ENCODE data around the gene HOXA1. TPM values are rescaled to one million over a fixed set of nuclear protein-coding genes. Genes with fewer than 3 reads are reported as not detected.

Gene HOXA1
- polyA plus RNA-seq, 2 donors = 1.5 to 2.1 TPM

DNA sequence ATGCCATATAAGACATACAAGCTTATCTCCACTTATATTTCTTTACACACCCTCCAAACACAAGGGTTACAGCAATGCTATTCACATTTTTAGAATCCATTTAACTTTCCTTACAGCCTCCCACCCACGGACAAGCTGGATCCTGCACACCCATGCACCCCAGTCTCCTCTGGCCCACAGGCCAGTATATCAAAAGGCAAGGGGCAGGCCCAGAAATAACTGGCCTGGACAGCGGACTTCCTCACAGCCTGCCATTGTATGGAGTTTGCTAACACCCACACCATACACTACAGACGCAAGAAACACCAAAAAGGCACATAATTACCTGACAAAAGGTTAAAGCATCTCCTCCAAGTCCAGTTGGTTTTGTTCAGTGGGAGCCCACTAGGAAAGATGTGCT is 22.8 kb upstream of the HOXA1 start:
- H3K4me1 ChIP-seq (ENCODE audit: control insufficient read depth in 2 of 2, insufficient read depth in 2 of 2, low read length in 1 of 2) = peaks cover 0 to 2% of the 10 kb centered on the region in 2 donors
- H3K27me3 ChIP-seq (ENCODE audit: control insufficient read depth in 1 of 2, insufficient read depth in 2 of 2, low read length in 2 of 2) = no peaks in the 10 kb centered on the region
- no peaks in the 10 kb centered on the region for H3K9me3 ChIP-seq (ENCODE audit: control insufficient read depth in 2 of 2, insufficient read depth in 1 of 2, low read depth in 1 of 2, low read length in 1 of 2)

DNA sequence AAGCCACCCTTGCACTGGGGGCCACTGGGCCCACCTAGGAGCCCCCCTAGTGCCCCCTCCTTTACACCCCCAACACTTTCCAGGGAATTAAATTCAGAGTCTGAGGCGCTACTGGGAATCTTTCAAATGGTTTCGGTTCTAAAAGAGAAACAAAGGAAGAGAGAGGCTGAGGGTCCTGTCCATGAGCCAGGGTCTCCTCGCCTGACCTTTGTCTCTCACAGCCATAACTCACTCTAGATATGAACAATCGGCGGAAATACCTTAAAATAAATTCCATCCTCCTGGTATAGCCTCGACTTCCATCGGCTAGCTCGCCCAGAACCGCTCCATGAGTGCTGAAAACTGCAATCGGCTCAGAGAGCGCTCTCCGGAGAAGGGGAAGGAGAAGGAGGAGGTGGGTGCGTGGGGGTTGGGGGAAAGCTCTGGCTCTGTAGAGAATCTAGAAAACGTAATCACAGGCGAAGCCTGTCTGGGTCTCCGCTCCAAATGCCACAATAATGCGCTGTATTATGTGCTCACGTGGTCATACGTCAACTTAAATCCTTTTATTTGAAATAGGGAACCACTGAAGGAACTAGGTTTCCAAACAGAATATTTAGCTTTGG is 22.2 kb upstream of the HOXA1 start:
- no peaks in the 10 kb centered on the region for H3K9me3 ChIP-seq (ENCODE audit: control insufficient read depth in 2 of 2, insufficient read depth in 1 of 2, low read depth in 1 of 2, low read length in 1 of 2)
- H3K36me3 ChIP-seq (ENCODE audit: control insufficient read depth in 2 of 2, insufficient read depth in 2 of 2, low read length in 1 of 2) = no peaks in the 10 kb centered on the region
- peak overlapping the region; percentile 42 to 77 for H3K4me3 ChIP-seq (ENCODE audit: low read depth in 1 of 2, low read length in 2 of 2)
- H3K27me3 ChIP-seq (ENCODE audit: control insufficient read depth in 1 of 2, insufficient read depth in 2 of 2, low read length in 2 of 2) = no peaks in the 10 kb centered on the region
- peaks cover 0 to 2% of the 10 kb centered on the region in 2 donors for H3K4me1 ChIP-seq (ENCODE audit: control insufficient read depth in 2 of 2, insufficient read depth in 2 of 2, low read length in 1 of 2)
- H3K27ac ChIP-seq (ENCODE audit: low read depth in 2 of 2, low read length in 1 of 2) = peak overlapping the region; percentile 85 to 91
- 20 to 34% methylated on average over 19 of the region's 19 CpGs for WGBS, 2 donors

More for the DNA sequence above, 22.8 kb upstream of the HOXA1 start:
- H3K4me3 ChIP-seq (ENCODE audit: low read depth in 1 of 2, low read length in 2 of 2) = peak overlapping the region in 1 of 2 donors; percentile 77
- peak overlapping the region; percentile 85 to 91 for H3K27ac ChIP-seq (ENCODE audit: low read depth in 2 of 2, low read length in 1 of 2)
- WGBS, 2 donors = 23 to 32% methylated on average over 3 of the region's 3 CpGs
- H3K36me3 ChIP-seq (ENCODE audit: control insufficient read depth in 2 of 2, insufficient read depth in 2 of 2, low read length in 1 of 2) = no peaks in the 10 kb centered on the region

DNA sequence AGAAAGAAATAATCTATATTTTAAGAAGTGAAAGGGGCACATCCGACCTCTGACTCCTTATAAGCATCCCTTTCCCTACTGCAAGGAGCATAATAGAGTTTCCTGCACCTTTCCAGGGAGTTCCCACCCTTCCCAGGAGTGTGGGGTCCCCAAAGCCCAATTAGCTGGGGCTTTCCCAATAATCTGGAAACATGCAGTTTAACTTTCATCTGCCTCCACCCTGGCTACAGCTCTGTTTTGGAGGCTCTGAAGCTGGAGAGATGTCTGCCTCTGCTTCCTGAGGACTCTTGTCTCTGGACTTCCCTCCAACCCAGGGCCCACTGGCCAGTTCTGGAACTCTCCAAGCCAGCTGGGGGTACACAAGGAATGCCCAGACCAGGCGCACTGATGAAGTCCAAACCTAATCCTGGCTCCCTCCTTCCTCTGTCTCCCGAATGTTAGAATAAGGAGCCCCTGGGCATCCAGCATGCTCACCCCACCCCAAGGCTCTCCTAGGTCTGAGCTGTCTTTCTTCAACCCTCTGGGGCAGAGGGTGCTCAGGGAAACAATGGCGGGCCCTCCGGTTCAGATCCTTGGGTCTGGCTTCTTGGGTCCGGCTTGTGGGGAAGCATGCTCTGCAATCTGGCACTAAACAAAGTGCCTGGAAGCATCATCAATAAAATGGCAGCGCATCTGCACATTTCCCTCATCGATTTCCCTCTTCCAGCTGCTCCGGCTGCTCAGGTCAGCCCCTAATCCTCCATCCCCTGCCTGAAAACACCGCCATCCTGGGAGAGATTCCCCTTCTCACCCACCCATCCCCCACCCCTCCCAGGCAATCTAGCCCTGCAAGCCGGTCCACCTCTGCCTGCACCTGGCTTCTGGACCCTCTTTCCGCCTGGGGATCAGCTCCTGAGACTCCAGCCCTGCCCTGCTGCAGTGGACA is 21.4 kb upstream of the HOXA1 start:
- 22 to 25% methylated on average over 12 of the region's 12 CpGs for WGBS, 2 donors
- peak overlapping the region; percentile 85 to 91 for H3K27ac ChIP-seq (ENCODE audit: low read depth in 2 of 2, low read length in 1 of 2)
- no peaks in the 10 kb centered on the region for H3K9me3 ChIP-seq (ENCODE audit: control insufficient read depth in 2 of 2, insufficient read depth in 1 of 2, low read depth in 1 of 2, low read length in 1 of 2)
- no peaks in the 10 kb centered on the region for H3K36me3 ChIP-seq (ENCODE audit: control insufficient read depth in 2 of 2, insufficient read depth in 2 of 2, low read length in 1 of 2)
- H3K27me3 ChIP-seq (ENCODE audit: control insufficient read depth in 1 of 2, insufficient read depth in 2 of 2, low read length in 2 of 2) = no peaks in the 10 kb centered on the region
- peaks cover 0 to 2% of the 10 kb centered on the region in 2 donors for H3K4me1 ChIP-seq (ENCODE audit: control insufficient read depth in 2 of 2, insufficient read depth in 2 of 2, low read length in 1 of 2)
- H3K4me3 ChIP-seq (ENCODE audit: low read depth in 1 of 2, low read length in 2 of 2) = peak overlapping the region; percentile 42 to 77

DNA sequence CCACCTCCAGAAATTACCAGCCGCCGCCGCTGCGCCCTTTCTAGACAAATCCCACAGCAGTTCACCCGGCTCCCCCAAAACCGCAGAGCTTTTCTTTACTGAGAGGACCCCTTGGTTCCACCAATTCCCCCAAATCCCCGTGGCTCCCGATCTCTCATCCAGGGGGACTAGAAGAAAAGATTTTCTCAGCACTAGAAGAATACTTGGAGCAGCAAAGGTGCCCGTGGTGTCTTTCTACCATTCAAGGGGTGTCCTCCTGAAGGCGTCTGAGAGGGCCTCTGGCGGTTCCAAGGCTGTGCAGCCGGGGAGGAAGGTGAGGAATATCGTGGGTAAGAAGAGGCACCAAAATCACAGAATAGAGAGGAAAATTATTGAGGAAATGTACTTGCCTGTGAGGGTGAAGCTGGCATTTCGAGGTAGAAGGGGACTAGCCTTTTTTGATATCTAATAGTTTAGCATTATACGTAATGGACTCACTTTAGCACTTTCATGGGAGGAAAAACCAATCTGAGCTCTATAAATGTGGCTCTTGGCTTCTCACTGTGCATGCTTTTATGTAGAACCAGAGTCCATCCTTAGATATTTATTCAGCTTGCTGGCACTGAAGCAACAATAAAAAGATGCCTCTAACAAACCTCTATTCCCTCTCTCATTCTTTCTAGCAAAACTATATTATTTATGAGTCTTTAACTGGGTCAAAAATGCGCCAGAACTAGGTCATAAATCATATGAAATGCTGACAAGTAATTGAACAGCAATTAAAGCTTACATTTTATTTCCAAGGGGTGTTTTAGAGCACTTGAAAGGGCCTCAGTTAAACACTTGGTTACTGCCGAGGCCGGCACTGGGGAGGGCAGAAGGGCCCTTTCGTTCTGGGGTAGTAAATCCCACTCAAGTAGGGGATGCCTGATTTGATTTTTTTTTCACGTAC is 20.5 kb upstream of the HOXA1 start:
- H3K4me3 ChIP-seq (ENCODE audit: low read depth in 1 of 2, low read length in 2 of 2) = peak overlapping the region; percentile 64 to 77
- peak overlapping the region; percentile 91 to 97 for H3K27ac ChIP-seq (ENCODE audit: low read depth in 2 of 2, low read length in 1 of 2)
- peaks cover 0 to 2% of the 10 kb centered on the region in 2 donors for H3K4me1 ChIP-seq (ENCODE audit: control insufficient read depth in 2 of 2, insufficient read depth in 2 of 2, low read length in 1 of 2)
- no peaks in the 10 kb centered on the region for H3K9me3 ChIP-seq (ENCODE audit: control insufficient read depth in 2 of 2, insufficient read depth in 1 of 2, low read depth in 1 of 2, low read length in 1 of 2)
- no peaks in the 10 kb centered on the region for H3K36me3 ChIP-seq (ENCODE audit: control insufficient read depth in 2 of 2, insufficient read depth in 2 of 2, low read length in 1 of 2)
- no peaks in the 10 kb centered on the region for H3K27me3 ChIP-seq (ENCODE audit: control insufficient read depth in 1 of 2, insufficient read depth in 2 of 2, low read length in 2 of 2)
- WGBS, 2 donors = 20 to 32% methylated on average over 20 of the region's 20 CpGs

DNA sequence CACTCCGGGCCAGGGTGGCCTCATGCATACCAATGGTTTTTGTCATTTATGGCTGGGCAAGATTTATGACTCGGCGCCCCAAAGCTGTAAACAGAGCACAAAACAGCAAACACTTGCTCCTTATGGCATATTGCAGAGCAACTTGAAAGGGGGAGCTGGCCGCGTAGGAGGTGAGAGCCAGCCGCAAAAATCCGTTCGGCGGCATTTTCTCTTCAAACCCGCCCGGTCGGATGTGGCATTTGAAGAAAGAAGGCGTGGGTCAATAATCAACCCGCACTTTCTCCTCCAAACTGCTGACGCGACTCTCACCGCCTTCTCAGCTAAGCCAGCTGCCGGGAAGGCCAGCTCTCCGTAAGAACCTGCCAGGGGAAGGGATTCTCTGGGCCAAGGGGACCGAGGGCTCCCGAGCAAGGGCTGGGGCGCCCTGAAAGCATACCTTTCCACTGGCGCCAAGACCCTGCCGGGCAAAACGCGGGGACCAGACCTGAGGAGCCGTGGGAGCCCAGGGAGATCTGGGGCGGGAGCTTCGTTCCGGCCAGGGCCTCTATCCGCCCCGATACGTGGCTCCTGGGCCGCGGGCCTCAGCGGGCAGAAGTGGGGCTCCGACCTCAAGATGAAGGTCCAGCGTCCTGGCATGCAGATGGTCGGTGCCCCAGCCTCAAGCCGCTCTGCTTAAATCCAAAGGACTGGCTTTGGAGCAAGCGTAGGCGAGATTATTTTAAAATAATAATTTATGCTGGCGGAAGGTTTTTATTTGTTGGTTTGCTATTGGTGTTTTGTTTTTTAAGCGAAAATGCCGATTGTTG is 19.6 kb upstream of the HOXA1 start:
- peak overlapping the region; percentile 64 to 77 for H3K4me3 ChIP-seq (ENCODE audit: low read depth in 1 of 2, low read length in 2 of 2)
- 22% methylated on average over 45 of the region's 45 CpGs for WGBS, 2 donors
- H3K4me1 ChIP-seq (ENCODE audit: control insufficient read depth in 2 of 2, insufficient read depth in 2 of 2, low read length in 1 of 2) = peaks cover 0 to 2% of the 10 kb centered on the region in 2 donors
- no peaks in the 10 kb centered on the region for H3K36me3 ChIP-seq (ENCODE audit: control insufficient read depth in 2 of 2, insufficient read depth in 2 of 2, low read length in 1 of 2)
- H3K27ac ChIP-seq (ENCODE audit: low read depth in 2 of 2, low read length in 1 of 2) = peak overlapping the region; percentile 91 to 97
- H3K27me3 ChIP-seq (ENCODE audit: control insufficient read depth in 1 of 2, insufficient read depth in 2 of 2, low read length in 2 of 2) = no peaks in the 10 kb centered on the region
- H3K9me3 ChIP-seq (ENCODE audit: control insufficient read depth in 2 of 2, insufficient read depth in 1 of 2, low read depth in 1 of 2, low read length in 1 of 2) = no peaks in the 10 kb centered on the region

DNA sequence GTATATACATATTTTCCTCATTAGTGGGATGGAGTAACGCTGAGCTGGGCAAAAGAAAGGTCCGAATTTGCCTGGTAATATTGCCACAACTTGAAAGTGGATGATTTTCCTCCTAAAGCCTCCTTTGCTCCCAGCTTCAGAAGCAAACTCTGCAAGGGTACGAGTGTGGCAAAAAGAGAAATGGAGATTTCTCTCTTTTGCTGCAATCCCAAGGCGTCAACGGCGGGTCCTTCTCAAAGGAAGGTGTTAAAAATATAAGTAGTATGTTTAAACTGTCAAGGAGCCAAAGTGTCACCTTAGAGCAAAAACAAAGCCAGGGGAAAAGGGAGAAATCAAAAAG is 19.1 kb upstream of the HOXA1 start:
- Histone ChIP-seq H3K27me3 (ENCODE audit: control insufficient read depth in 1 of 2, insufficient read depth in 2 of 2, low read length in 2 of 2) (no peaks in the 10 kb centered on the region), H3K36me3 (ENCODE audit: control insufficient read depth in 2 of 2, insufficient read depth in 2 of 2, low read length in 1 of 2) (no peaks in the 10 kb centered on the region)

DNA sequence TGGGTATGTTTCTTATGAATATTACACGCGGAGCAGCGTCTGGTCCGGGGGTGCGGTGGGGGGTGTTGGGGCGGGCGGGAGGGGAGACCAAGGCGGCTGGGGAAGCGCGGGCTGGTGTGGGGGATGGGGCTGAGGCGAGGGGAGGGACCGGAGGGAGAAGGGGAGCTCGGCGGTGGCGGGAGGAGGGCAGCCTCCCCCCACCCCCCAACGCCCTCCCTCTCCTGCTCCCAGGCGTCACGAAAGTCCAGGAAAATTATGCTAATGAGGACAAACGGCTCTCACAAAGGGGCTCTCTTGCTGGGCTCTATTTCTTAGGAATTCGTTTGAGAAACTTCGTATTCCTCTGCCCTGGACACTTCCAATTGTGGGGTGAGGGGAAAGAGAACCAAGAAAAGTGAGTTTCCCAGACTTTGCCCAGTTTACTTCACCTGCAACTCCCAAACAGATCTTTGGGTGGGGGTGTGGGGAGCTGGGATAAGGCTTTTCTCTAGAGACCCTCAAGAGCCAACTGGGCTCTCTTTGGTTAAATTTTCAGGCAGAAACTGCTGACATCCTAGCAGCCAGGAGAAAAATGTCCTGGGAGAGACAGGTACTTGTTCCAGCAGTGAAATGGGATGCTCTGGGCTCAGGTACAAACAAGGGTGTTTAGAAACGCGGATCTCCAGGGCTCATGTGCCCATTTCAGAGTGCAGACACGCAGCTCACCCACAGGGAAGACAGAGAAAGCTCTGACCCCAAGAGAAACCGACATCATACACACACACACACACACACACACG is 18.4 kb upstream of the HOXA1 start:
- Histone ChIP-seq H3K36me3 (ENCODE audit: control insufficient read depth in 2 of 2, insufficient read depth in 2 of 2, low read length in 1 of 2) (no peaks in the 10 kb centered on the region), H3K27ac (ENCODE audit: low read depth in 2 of 2, low read length in 1 of 2) (peak overlapping the region; percentile 99), H3K27me3 (ENCODE audit: control insufficient read depth in 1 of 2, insufficient read depth in 2 of 2, low read length in 2 of 2) (no peaks in the 10 kb centered on the region), H3K9me3 (ENCODE audit: control insufficient read depth in 2 of 2, insufficient read depth in 1 of 2, low read depth in 1 of 2, low read length in 1 of 2) (no peaks in the 10 kb centered on the region), H3K4me1 (ENCODE audit: control insufficient read depth in 2 of 2, insufficient read depth in 2 of 2, low read length in 1 of 2) (peaks cover 2 to 8% of the 10 kb centered on the region in 2 donors), H3K4me3 (ENCODE audit: low read depth in 1 of 2, low read length in 2 of 2) (peak overlapping the region; percentile 72 to 77)
- WGBS, 2 donors = 20 to 22% methylated on average over 23 to 25 of the region's 26 CpGs

More for the DNA sequence above, 19.1 kb upstream of the HOXA1 start:
- peaks cover 2 to 3% of the 10 kb centered on the region in 2 donors for H3K4me1 ChIP-seq (ENCODE audit: control insufficient read depth in 2 of 2, insufficient read depth in 2 of 2, low read length in 1 of 2)
- no peaks in the 10 kb centered on the region for H3K9me3 ChIP-seq (ENCODE audit: control insufficient read depth in 2 of 2, insufficient read depth in 1 of 2, low read depth in 1 of 2, low read length in 1 of 2)
- H3K4me3 ChIP-seq (ENCODE audit: low read depth in 1 of 2, low read length in 2 of 2) = peak overlapping the region; percentile 64 to 77
- WGBS, 2 donors = 23 to 32% methylated on average over 6 of the region's 6 CpGs
- H3K27ac ChIP-seq (ENCODE audit: low read depth in 2 of 2, low read length in 1 of 2) = peak overlapping the region; percentile 91 to 97

All from esophagus (tissue), 2 donors.